SH-SY5Y (cell line): ENCODE measurements around the gene SAP130.

Experiments
- GATA2 ChIP-seq: IDR thresholded peaks from 2 replicates; pipeline ENCODE4 v1.6.1; 2011; ENCODE audit warnings: mild to moderate bottlenecking, low read depth, low read length
- GATA3 ChIP-seq: IDR thresholded peaks from 2 replicates; pipeline ENCODE4 v1.6.1; 2011; ENCODE audit warnings: low read depth, mild to moderate bottlenecking, low read length, moderate library complexity

Gene SAP130

GRCh38 chr2:128037649-128038048 is 9.8 kb upstream of the SAP130 start:
- TF ChIP-seq GATA3 (no peak), GATA2 (no peak)

DNA sequence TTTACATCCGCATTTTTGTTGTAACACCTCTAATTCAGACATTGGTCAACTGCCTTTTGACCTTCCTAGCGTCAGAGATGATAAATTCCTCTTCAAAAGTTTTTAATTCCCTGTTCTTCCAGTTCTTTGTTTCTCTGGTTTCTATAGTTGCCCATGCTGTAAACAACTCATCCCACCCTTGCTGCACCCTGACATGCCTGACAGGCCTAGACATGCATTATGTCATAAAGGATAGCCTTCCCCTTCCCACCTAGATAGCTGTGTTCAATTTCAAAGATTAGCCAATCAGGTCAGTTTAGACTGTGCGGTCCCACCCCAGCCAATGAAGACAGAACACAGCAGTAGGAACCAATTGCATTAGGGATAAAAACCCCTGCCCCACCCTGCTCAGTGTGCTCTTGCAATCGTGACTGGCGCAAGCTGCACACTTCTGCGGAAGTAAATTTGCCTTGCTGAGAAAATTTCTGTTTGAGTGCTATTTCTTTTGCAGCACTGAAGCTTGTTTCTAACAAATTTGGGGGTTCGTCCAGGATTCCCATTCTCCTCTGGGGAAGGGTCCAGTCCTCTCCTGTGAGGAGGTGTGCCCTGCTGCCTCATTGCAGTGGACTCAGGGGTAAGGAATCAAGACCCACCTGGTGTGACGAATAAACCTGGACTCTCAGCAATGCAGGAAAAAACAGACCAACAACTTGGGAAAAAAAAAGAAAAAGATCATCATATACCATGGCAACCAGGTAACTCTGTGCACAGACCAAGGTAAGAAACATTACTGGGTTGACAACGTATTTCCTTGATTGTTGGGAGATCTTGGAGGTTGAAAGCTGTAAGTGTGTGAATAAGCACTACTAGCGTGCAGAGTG is 9.1 kb upstream of the SAP130 start:
- TF ChIP-seq GATA2 (no peak), GATA3 (no peak)

- TF ChIP-seq GATA3 (no peak), GATA2 (no peak)
These were observed 4.2 kb upstream of the SAP130 start for GRCh38 chr2:128032092-128032491.

DNA sequence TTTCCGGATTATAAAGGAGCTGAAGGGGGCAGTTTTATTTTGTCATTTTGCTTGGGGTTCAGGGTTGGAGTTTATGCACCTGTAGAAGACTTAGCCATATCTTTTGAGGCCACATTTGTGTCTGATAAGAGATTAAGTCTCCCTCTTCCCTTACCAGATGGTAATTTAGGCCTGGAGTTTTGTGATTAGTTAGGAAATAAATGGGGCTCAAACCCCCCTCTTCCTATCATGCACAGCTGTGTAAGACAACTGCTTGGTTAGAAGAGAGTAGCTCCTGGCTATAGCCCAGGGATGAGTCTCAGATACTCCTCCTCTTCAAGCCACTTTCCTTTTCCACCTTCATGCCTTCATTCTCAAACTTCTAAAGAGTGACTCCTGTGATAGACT is 802 bp upstream of the SAP130 start:
- TF ChIP-seq GATA3 (no peak), GATA2 (no peak)

- TF ChIP-seq GATA3 (no peak), GATA2 (no peak)
These were observed 520 bp downstream of the SAP130 start for GRCh38 chr2:128027278-128027800.

DNA sequence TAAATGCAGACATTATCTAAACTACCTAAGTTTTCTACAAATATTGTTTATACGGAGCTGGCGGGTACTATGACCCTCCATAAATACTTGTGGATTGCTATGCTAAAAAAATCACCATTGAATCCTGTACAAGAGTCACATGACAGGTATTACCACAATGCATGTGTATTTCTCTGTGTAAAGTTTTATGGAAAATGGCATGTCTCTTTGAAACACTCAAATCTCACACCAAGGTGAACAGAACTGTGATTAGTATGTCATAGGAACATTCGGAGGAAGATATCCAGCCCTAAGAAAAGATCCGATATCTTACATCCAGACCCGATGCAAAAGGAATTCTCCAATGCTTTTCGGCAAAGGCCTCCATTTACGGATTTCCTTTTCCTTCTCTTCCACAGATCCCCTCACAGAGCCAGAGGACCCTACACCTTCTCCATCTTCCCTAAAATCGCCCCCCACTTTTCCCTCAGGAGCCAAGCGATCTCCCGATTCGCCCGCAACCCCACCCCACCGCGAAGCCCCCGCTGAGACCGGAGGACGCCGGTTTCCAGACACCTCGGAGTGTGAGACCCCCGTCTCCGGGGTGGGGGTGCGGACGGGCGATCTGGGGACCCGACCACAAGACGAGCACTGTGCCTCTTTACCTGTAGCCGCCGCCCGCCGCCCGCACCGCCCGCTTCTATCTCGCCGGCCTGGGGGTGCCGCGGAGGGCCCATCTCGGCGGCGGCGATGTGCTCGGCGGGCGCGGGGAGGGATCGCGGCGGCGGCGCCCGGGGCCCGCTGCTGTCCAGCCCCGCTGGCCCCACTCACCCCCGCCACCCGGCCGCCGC is 1.2 kb downstream of the SAP130 start:
- no peak for TF ChIP-seq GATA2
- TF ChIP-seq GATA3: no peak

- TF ChIP-seq GATA2: no peak
- TF ChIP-seq GATA3: no peak
These were observed 3.0 kb downstream of the SAP130 start for GRCh38 chr2:128024816-128025215.

GRCh38 chr2:128017561-128017960 is 10.3 kb downstream of the SAP130 start:
- no peak for TF ChIP-seq GATA3
- no peak for TF ChIP-seq GATA2

DNA sequence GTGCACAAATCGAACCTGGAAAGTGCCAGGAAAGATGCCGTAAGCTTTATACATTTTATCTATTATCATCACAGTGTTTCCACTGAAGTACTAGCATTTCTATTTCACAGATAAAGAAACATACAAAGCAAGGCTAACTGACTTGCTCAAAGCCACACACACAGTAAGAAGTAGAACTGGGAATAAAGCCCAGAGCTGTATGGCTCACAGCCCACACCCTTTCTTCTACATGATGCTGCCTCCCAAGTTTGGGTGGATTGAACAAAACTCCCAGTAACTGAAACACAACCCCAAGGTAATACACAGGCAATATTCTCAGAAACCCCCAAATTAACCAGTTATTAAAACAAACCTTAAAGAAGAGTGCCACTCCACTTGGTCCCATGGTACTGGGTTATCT is 11.2 kb downstream of the SAP130 start:
- TF ChIP-seq GATA2 (no peak), GATA3 (no peak)

DNA sequence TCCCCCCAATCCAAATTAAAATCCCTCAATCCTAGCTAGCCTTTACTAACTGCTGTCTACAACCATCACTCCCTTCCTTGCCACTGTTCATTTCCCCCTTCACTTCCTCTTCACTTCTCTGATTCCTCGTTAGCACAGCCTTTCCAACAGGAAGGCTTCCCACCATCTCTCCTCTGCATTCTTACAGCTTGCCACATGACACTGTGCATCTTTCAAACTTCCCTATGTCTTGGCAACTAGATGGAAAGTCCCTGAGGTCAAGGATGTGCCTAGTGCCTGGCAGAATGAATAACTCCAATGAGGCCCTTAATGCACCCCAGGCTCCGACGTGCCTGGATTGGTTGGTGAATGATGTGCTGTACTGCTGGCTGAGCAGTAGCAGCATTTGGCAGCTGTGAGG is 15.2 kb downstream of the SAP130 start:
- no peak for TF ChIP-seq GATA2
- no peak for TF ChIP-seq GATA3

- no peak for TF ChIP-seq GATA3
- TF ChIP-seq GATA2: no peak
These were observed 19.7 kb downstream of the SAP130 start for GRCh38 chr2:128008074-128008672.

DNA sequence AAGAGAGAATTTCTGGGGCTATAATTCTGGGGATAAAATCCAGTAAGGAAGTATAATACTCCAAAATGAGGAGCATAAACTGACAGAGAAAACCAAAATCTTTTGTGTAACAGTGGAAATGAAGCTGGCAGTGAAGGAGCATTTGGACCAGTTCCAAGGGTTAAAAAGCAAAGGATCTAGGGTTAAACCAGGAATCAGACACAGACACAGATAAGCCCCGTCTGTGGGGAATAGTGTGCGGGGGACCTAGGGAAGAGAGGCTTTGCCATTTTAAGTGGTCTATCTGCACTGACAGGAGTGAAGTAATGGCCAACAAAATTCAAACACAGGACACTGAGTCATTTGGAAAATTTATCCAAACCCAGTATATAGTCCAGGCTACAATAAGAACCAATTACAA is 23.4 kb downstream of the SAP130 start:
- TF ChIP-seq GATA2 (no peak), GATA3 (no peak)

- TF ChIP-seq GATA2: no peak
- TF ChIP-seq GATA3: no peak
These were observed 24.4 kb downstream of the SAP130 start for GRCh38 chr2:128003463-128003862.

DNA sequence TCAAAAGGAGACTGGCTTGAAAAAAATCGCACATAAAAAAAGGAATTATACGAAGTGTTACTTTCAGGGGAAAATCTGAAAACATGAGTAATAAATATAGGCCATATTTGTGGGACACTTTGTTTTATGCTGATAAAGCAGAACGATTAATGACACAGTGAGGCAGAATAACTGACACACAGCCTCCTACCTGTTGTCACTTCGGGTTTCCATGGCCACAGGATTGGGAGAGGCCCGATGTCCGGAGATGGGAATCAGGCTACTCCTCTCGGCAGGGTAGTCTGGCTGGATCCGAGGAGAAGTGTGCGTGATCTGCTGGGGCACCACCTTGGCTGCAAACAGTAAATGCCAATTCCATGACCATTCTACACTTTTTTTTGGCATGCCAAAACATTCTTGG is 31.7 kb downstream of the SAP130 start:
- TF ChIP-seq GATA2: no peak
- TF ChIP-seq GATA3: no peak

- TF ChIP-seq GATA2 (no peak), GATA3 (no peak)
These were observed 32.1 kb downstream of the SAP130 start for GRCh38 chr2:127995725-127996124.

GRCh38 chr2:127993659-127994058 is 34.2 kb downstream of the SAP130 start:
- no peak for TF ChIP-seq GATA3
- no peak for TF ChIP-seq GATA2

DNA sequence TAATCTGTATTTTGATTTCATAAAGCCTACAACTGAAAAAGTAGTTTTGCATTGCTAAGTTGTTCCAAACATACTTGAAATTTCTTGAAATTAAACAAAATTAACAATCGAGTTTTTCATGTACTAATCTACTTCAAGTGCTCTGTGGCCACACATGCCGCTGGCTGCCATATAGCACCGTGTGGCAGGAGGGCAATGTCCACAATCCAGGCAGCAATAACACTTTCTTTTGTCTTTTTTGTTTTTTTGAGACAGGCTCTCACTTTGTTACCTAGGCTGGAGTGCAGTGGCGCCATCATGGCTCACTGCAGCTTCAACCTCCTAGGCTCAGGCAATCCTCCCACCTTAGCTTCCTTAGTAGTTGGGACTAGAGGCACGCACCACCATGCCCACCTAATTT is 36.1 kb downstream of the SAP130 start:
- no peak for TF ChIP-seq GATA2
- TF ChIP-seq GATA3: no peak
